ENCODE data around the gene WDR53. TPM values are rescaled to one million over a fixed set of nuclear protein-coding genes. Genes with fewer than 3 reads are reported as not detected.
"Not testable (repeated sequence)": the region's sequence is repeated elsewhere in the genome, so short reads cannot be mapped to it uniquely, and the experiment has no call there.

The WDR53 gene
- 10.1 TPM for total RNA-seq (ENCODE audit: insufficient read depth, low replicate concordance)

DNA sequence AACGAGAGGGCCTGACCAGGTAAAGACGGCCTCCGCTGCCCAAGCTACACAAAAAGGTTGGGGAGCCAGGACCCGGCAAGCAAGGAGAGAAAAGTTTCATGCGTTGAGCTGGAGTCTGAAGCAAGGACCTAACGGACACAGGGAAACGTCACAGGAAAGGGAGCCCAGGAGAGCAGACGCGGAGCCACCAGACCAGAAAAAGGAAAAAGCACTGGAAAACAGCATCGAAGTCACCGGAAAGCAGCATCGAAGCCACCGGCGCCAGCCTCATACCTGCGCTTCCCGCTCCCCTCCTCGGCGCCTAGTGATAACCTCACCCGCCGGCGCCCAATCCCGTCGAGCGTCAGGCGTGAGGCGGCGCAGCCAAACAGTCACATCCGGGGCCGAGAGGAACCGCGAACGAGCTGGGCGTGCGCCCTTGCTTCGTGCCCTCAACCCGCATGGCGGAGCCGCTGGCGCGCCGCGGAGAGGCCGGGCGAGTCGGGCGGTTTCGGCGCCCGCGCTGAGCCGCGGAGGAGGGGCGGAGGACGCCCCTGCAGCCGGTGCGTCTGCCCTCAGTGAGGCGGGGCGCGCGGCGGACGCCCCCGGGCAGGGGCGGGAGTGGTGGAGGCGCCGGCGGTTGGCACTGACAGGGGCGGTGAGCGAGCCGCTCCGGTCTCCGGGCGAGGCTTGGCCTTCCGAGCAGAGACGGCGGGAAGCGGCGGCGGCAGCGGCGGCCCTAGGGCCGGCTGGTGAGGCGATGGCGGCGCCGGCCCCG is at the start of gene WDR53, which contains the start of gene FBXO45:
Gene WDR53 (minus strand): TSS at position 309 of the 757 bp plus-strand sequence. CDS start 7,079 bp downstream, outside the sequence.
Gene FBXO45 (plus strand): TSS at position 415 of the 757 bp plus-strand sequence. CDS start 325 bp downstream, at position 740.
- peak; percentile 98 for DNase-seq (ENCODE audit: low spot score)

- no peak for DNase-seq (ENCODE audit: low spot score)
Observed at GRCh38 chr3:196617256-196617655, 48.9 kb upstream of the WDR53 start.

DNA sequence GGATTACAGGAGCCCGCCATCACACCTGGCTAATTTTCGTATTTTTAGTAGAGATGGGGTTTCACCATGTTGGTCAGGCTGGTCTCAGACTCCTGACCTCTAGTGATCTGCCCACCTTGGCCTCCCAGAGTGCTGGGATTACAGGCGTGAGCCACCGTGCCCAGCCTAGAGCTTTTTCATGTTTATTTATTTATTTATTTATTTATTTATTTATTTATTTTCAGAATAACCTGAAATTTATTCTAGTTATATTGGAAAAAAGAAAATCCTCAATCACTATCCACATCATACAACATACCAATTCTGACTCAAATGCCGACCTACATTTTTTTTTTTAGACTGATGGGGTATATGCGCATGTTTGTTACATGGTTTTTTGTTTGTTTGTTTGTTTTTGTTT is 46.9 kb upstream of the WDR53 start:
- DNase-seq (ENCODE audit: low spot score) = not testable (repeated sequence)

DNA sequence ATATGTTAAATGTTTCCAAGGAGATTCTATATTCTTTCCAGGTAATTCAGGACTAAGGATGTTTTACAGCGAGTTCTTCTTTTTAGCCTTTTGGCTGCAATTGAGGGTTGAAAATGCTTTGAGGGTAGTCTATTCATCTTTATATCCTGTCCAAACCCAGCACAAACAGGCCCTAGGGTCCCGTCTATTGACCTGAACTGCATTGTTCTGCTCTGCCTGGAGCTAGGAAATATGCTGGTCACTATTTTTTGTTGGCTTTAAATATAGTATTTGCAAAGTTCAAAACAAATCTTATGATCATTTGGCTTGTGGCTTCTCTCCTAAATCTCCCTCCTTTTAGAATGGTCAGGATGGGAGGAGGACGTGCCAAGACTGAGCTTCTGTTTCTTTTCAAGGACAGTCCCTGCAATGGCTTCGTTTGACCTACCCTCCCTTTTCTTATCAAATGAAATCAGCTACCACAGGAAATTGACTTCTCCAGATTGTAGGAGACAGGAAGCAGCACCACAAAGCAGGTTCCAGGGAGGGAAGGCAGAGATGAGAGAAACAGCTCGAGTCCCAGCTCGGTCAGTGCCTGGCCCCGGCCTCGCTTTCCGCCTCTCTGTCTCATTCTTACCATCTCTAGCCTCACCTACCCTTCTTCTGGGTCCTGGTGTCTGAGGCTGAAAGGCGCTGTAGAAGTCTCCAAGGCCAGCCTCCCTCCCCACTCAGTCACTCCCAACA is 43.6 kb upstream of the WDR53 start:
- DNase-seq (ENCODE audit: low spot score) = peak; percentile 36

GRCh38 chr3:196609805-196610515 is 41.6 kb upstream of the WDR53 start:
- DNase-seq (ENCODE audit: low spot score) = no peak

- peak; percentile 73 for DNase-seq (ENCODE audit: low spot score)
Observed at GRCh38 chr3:196609343-196609775, 41.0 kb upstream of the WDR53 start.

- no peak for DNase-seq (ENCODE audit: low spot score)
Observed at GRCh38 chr3:196608693-196609092, 40.3 kb upstream of the WDR53 start.

DNA sequence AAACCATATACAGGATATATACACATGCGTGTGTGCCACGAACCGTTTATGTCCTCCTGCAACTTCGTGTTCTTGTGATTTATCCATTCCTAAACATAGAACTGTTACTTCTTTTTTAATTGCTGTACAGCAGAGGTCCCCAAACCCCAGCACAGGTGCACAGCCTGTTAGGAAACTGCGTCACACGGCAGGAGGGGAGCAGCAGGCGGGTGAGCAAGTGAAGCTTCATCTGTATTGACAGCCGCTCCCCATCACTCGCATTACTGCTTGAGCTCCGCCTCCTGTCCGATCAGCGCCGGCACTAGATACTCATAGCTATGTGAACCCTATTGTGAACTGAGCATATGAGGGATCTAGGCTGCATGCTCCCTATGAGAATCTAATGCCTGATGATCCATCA is 36.2 kb upstream of the WDR53 start:
- no peak for DNase-seq (ENCODE audit: low spot score)

DNA sequence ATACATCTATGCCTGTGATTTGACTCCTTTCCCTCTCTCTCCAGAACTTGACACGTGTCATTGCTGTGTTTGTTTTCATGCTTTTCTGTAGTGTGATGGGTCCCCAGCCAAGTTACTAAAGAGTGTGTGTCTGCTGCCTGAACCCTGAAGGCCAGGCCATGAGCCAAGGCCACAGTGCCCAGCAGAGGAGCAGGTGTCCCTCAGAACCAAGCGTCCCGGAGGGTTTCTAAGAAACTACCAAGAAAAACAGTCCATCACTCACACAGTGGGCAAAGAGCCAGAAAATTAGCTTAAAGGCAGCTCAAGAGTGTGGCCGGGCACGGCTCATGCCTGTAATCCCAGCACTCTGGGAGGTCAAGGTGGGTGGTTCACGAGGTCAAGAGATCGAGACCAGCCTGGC is 35.3 kb upstream of the WDR53 start:
- no peak for DNase-seq (ENCODE audit: low spot score)

GRCh38 chr3:196602673-196603072 is 34.3 kb upstream of the WDR53 start:
- no peak for DNase-seq (ENCODE audit: low spot score)

DNA sequence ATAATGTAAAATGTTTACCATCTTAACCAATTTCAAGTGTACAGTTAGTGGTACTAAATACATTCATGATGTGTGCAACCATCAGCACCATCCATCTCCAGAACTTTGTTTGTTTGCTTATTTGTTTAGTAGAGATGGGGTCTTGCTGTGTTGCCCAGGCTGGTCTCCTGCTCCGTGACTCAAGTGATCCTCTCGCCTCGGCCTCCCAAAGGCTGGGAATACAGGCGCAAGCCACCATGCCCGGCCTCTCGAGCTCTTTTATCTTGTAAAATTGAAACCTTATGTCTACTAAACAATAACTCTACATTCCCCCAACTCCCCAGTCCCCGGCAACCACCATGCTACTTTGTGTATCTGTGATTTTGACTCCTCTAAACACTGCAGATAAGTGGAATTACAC is 32.0 kb upstream of the WDR53 start:
- DNase-seq (ENCODE audit: low spot score) = no peak

DNA sequence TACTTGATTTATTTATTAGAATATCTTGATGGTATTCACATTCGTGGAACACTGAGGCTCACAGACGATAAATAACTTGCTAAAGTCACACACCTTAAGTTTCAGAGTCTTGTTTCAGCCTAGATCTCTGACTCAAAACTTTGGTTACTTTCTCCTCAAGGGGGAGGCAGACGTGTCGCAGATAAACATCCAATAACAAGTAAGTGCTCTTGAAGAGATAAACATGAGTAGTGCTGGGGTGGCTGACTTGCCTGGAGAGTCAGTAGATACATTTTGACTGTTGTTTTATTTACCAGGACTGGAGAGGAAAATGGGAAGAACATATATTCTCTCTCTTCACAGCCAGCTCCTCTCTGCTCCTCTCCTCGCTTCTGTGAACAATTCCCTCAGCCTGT is 31.4 kb upstream of the WDR53 start:
- no peak for DNase-seq (ENCODE audit: low spot score)

DNA sequence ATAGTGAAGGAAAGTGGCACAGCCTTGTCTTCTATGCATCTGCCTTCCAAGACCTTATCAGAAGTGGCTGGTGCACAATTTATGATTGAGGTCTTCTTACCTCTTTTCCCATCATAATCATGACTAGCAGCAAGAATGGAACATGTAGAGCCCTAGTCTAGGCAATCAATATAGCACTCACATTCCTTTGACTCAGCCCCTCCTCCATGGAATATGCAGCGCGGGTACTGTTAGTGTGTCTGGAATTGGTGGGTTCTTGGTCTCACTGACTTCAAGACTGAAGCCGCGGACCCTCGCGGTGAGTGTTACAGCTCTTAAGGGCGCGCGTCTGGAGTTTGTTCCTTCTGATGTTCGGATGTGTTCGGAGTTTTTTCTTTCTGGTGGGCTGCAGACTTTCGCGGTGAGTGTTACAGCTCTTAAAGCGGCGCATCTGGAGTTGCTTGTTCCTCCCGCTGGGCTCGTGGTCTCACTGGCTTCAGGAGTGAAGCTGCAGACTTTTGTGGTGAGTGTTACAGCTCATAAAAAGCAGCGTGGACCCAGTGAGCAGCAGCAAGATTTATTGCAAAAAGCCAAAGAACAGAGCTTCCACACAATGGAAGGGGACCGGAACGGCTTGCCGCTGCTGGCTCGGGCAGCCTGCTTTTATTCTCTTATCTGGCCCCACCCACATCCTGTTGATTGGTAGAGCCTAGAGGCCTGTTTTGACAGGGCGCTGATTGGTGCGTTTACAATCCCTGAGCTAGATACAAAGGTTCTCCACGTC is 29.8 kb upstream of the WDR53 start:
- DNase-seq (ENCODE audit: low spot score) = not testable (repeated sequence)

- DNase-seq (ENCODE audit: low spot score) = no peak
Observed at GRCh38 chr3:196596355-196596754, 28.0 kb upstream of the WDR53 start.

DNA sequence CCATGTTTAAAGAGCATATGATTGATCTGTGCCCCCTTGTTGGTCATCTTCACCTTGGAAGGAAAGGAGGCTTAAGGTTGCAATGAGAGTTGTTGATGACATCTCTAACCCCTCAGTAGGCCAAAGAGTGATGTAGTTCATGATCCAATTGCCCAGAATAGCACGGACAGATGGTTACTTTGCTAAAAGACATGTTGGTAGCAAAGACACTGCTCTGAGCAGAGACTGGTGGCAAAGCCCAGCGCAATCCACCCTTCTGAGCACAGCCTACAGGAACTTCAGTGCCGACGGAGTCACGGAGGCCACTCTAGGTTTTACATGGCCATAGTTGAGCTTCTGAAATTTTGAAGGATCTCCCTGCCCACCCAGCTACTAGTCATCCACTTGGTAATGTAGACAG is 21.9 kb upstream of the WDR53 start:
- DNase-seq (ENCODE audit: low spot score) = no peak

- DNase-seq (ENCODE audit: low spot score) = no peak
Observed at GRCh38 chr3:196585044-196585757, 16.8 kb upstream of the WDR53 start.

DNA sequence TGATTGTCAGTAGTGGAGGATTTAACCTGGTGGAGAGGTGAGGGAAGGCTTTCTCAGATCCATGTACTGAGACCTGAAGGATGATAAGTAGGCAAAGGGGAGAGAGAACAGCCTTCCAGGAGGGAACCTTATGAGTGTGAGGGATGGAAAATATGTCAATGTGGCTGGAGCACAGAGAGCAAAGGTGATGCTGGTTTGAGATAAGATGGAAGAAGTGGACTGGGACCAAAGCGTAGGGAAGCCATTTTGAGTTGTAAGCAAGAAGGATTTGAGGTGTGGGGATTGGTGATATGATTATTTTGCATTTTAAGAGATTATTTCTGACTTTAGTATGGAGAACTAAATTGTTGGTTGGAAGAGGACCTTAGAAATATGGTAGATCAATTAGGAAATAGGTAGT is 4.0 kb upstream of the WDR53 start:
- DNase-seq (ENCODE audit: low spot score) = no peak

DNA sequence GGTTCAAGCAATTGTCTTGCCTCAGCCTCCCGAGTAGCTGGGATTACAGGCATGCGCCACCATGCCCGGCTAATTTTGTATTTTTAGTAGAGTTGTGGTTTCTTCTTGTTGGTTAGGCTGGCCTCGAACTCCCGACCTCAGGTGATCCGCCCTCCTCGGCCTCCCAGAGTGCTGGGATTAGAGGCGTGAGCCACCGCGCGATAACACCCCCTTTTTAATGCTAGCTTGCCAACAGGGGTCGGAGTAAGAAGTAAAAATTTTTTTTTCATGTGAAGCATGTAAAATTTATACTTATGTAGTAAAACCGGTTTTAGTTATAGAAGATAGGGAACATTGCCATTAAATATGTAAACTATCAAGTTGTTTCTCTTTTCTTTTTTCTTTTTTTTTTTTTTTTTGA is 2.0 kb upstream of the WDR53 start:
- DNase-seq (ENCODE audit: low spot score) = not testable (repeated sequence)

DNA sequence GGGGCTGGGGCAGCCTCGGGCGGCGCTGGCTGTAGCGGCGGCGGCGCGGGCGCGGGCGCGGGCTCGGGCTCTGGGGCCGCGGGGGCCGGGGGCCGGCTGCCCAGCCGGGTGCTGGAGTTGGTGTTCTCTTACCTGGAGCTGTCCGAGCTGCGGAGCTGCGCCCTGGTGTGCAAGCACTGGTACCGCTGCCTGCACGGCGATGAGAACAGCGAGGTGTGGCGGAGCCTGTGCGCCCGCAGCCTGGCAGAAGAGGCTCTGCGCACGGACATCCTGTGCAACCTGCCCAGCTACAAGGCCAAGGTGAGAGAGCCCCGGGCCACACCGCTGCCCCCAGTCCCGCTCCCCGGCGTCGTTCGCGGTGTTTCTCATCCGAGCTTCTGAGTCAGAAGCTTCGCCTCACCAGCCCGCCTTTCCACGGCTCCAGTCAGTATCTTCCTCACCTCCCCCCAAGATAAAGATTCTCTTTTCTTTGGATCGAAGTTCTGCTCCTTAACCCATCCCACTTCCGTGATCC is 706 bp upstream of the WDR53 start:
- DNase-seq (ENCODE audit: low spot score) = peak; percentile 20

- no peak for DNase-seq (ENCODE audit: low spot score)
Observed at GRCh38 chr3:196563721-196564225, 4.6 kb downstream of the WDR53 start.

Data from umbilical cord (tissue), 2 donors.